ENCODE results near the gene KDR. TPM values are rescaled to one million over a fixed set of nuclear protein-coding genes. Genes with fewer than 3 reads are reported as not detected.

Gene KDR
- polyA plus RNA-seq, 1 donor from 2014 or later: not detected

- TF ChIP-seq EP300 (conservative IDR thresholded peaks at IDR 0.05; ENCODE audit: poor library complexity, severe bottlenecking) (no peak), SMC3 (conservative IDR thresholded peaks at IDR 0.05; ENCODE audit: poor library complexity) (no peak), RAD21 (conservative IDR thresholded peaks at IDR 0.05) (no peak), TAF1 (IDR thresholded peaks at IDR 0.05; ENCODE audit: low read depth) (no peak), EZH2 (IDR thresholded peaks at IDR 0.05; ENCODE audit: borderline replicate concordance, insufficient read depth, low read length, poor library complexity, severe bottlenecking) (no peak), CTCF (IDR thresholded peaks at IDR 0.05; ENCODE audit: poor library complexity, severe bottlenecking) (no peak), POLR2AphosphoS5 (IDR thresholded peaks at IDR 0.05) (no peak)
- H3K4me3 ChIP-seq (ENCODE audit: low read length): no peak overlapping the region
- no peak overlapping the region for H2AFZ ChIP-seq (ENCODE audit: low read depth, low read length)
- H3K4me2 ChIP-seq (ENCODE audit: low read length): no peak overlapping the region
- H3K9ac ChIP-seq (ENCODE audit: low read length): no peak overlapping the region
- no peaks in the 10 kb centered on the region for H3K36me3 ChIP-seq (ENCODE audit: insufficient read depth, low read length)
- H3F3A ChIP-seq (ENCODE audit: insufficient read depth, low read length, poor library complexity, severe bottlenecking): no peaks in the 10 kb centered on the region
- H3K27me3 ChIP-seq (ENCODE audit: insufficient read depth, low read depth, low read length): no peaks in the 10 kb centered on the region
- no peaks in the 10 kb centered on the region for H3K9me2 ChIP-seq (ENCODE audit: insufficient read depth, low read length)
- no peak overlapping the region for H3K27ac ChIP-seq (ENCODE audit: low read length)
- H4K20me1 ChIP-seq (ENCODE audit: insufficient read depth): no peaks in the 10 kb centered on the region
- H3K9me3 ChIP-seq (ENCODE audit: low read length): no peaks in the 10 kb centered on the region
- H3K79me2 ChIP-seq (replicated peaks; ENCODE audit: insufficient read depth, low read length): no peaks in the 10 kb centered on the region
Observed at GRCh38 chr4:55087009-55087912, 38.1 kb downstream of the KDR start.

- TF ChIP-seq RAD21 (conservative IDR thresholded peaks at IDR 0.05) (no peak), EZH2 (IDR thresholded peaks at IDR 0.05; ENCODE audit: borderline replicate concordance, insufficient read depth, low read length, poor library complexity, severe bottlenecking) (no peak), CTCF (IDR thresholded peaks at IDR 0.05; ENCODE audit: poor library complexity, severe bottlenecking) (no peak), TAF1 (IDR thresholded peaks at IDR 0.05; ENCODE audit: low read depth) (no peak), EP300 (conservative IDR thresholded peaks at IDR 0.05; ENCODE audit: poor library complexity, severe bottlenecking) (no peak), MXI1 (conservative IDR thresholded peaks at IDR 0.05; ENCODE audit: poor library complexity, severe bottlenecking) (no peak), POLR2AphosphoS5 (IDR thresholded peaks at IDR 0.05) (no peak), REST (IDR thresholded peaks at IDR 0.05; ENCODE audit: borderline replicate concordance) (no peak), SMC3 (conservative IDR thresholded peaks at IDR 0.05; ENCODE audit: poor library complexity) (no peak)
- Histone ChIP-seq H3K79me2 (replicated peaks; ENCODE audit: insufficient read depth, low read length) (no peaks in the 10 kb centered on the region), H3K9me2 (ENCODE audit: insufficient read depth, low read length) (no peaks in the 10 kb centered on the region), H3K9ac (ENCODE audit: low read length) (no peak overlapping the region), H3K4me3 (ENCODE audit: low read length) (no peak overlapping the region), H3K27me3 (ENCODE audit: insufficient read depth, low read depth, low read length) (no peaks in the 10 kb centered on the region), H3F3A (ENCODE audit: insufficient read depth, low read length, poor library complexity, severe bottlenecking) (no peaks in the 10 kb centered on the region), H3K27ac (ENCODE audit: low read length) (no peak overlapping the region), H3K36me3 (ENCODE audit: insufficient read depth, low read length) (no peaks in the 10 kb centered on the region), H4K20me1 (ENCODE audit: insufficient read depth) (no peaks in the 10 kb centered on the region), H2AFZ (ENCODE audit: low read depth, low read length) (no peak overlapping the region), H3K9me3 (ENCODE audit: low read length) (no peaks in the 10 kb centered on the region), H3K4me2 (ENCODE audit: low read length) (no peak overlapping the region)
Observed at GRCh38 chr4:55086578-55086977, 38.8 kb downstream of the KDR start.

All from neural cell (in vitro differentiated cells).